CD14-positive monocyte (primary cell): ENCODE measurements around the gene ZNF318. TPM values are rescaled to one million over a fixed set of nuclear protein-coding genes. Genes with fewer than 3 reads are reported as not detected.
A peak's percentile ranks its signal among the peaks of the same experiment; 100 is the strongest.

Experiments
- DNase-seq, 3 donors: peaks; one replicate each; pipeline ENCODE4 v3.0.0-alpha.2; 2011 to 2022
- H2AFZ ChIP-seq: 2 replicates; pipeline ENCODE4 v1.6.0; 2012; ENCODE audit warnings: mild to moderate bottlenecking, low read depth, low read length, inconsistent platforms; ENCODE audit not compliant: insufficient read depth, poor library complexity, severe bottlenecking
- H3K27ac ChIP-seq, 2 donors: 1 replicate in 1 of 2; 2 replicates in 1 of 2; pipeline ENCODE4 v1.5.1; 2012 to 2013; ENCODE audit warnings: low read length in 2 of 2, control low read depth in 1 of 2, inconsistent platforms in 1 of 2, low read depth in 1 of 2, mild to moderate bottlenecking in 1 of 2
- H3K27me3 ChIP-seq, 2 donors: one replicate each; pipeline versions ENCODE4 v1.6.0 to v1.6.1; 2011 to 2013; ENCODE audit warnings: low read length in 2 of 2; ENCODE audit not compliant: control insufficient read depth in 2 of 2, insufficient read depth in 2 of 2
- H3K36me3 ChIP-seq, 2 donors: replicated peaks in 1 of 2; 1 replicate in 1 of 2; 2 replicates in 1 of 2; pipeline versions ENCODE4 v1.5.1 to v1.6.1; 2012 to 2013; ENCODE audit warnings: low read length in 2 of 2, control low read depth in 1 of 2, inconsistent platforms in 1 of 2, mild to moderate bottlenecking in 1 of 2; ENCODE audit not compliant: insufficient read depth in 2 of 2, control insufficient read depth in 1 of 2
- H3K4me1 ChIP-seq, 2 donors: 1 replicate in 1 of 2; 2 replicates in 1 of 2; pipeline versions ENCODE4 v1.5.1 to v1.6.1; 2012 to 2013; ENCODE audit warnings: low read length in 2 of 2, control low read depth in 1 of 2, inconsistent platforms in 1 of 2, mild to moderate bottlenecking in 1 of 2, moderate library complexity in 1 of 2; ENCODE audit not compliant: insufficient read depth in 2 of 2, control insufficient read depth in 1 of 2
- H3K4me2 ChIP-seq: replicated peaks from 2 replicates; pipeline ENCODE3; 2012; ENCODE audit warnings: low read length, moderate library complexity, mild to moderate bottlenecking; ENCODE audit not compliant: poor library complexity, severe bottlenecking; ENCODE audit errors: extremely low read depth
- H3K4me3 ChIP-seq, 3 experiments: fragments of 200-600 bp in 1 of 3; sonication (generic) in 1 of 3; replicated peaks in 1 of 3; 1 replicate in 2 of 3; 2 replicates in 1 of 3; pipeline ENCODE4 v1.5.1; 2011 to 2013; ENCODE audit warnings: low read length in 3 of 3, mild to moderate bottlenecking in 3 of 3, control low read depth in 2 of 3, low read depth in 2 of 3, inconsistent platforms in 1 of 3, moderate library complexity in 1 of 3
- H3K79me2 ChIP-seq: 2 replicates; pipeline ENCODE4 v1.6.0; 2012; ENCODE audit warnings: mild to moderate bottlenecking, control low read depth, inconsistent platforms, low read length, moderate library complexity; ENCODE audit not compliant: insufficient read depth
- H3K9ac ChIP-seq: 2 replicates; pipeline ENCODE4 v1.6.0; 2017; ENCODE audit warnings: low read length, mild to moderate bottlenecking; ENCODE audit not compliant: insufficient read depth, poor library complexity, severe bottlenecking
- H3K9me3 ChIP-seq, 2 donors: replicated peaks in 1 of 2; 1 replicate in 1 of 2; 2 replicates in 1 of 2; pipeline versions ENCODE4 v1.5.1 to v1.6.1; 2012 to 2013; ENCODE audit warnings: low read length in 2 of 2, control low read depth in 1 of 2; ENCODE audit not compliant: control insufficient read depth in 1 of 2, insufficient read depth in 1 of 2
- H4K20me1 ChIP-seq: 2 replicates; pipeline ENCODE4 v1.6.0; 2012; ENCODE audit warnings: mild to moderate bottlenecking, low read length, control low read depth, moderate library complexity; ENCODE audit not compliant: insufficient read depth
- H3K27ac Mint-ChIP-seq, 7 donors: one replicate each; pipeline ENCODE4 v1.8.0; 2020; ENCODE audit warnings: mild to moderate bottlenecking in 7 of 7, mixed read lengths in 7 of 7, moderate library complexity in 6 of 7, inconsistent platforms in 2 of 7
- H3K27me3 Mint-ChIP-seq, 3 donors: one replicate each; pipeline ENCODE4 v1.8.0; 2021 to 2022; ENCODE audit warnings: low read depth in 3 of 3, mild to moderate bottlenecking in 3 of 3, mixed read lengths in 3 of 3, moderate library complexity in 3 of 3, inconsistent platforms in 1 of 3
- H3K36me3 Mint-ChIP-seq, 2 donors: one replicate each; pipeline ENCODE4 v1.8.0; 2020; ENCODE audit warnings: mixed read lengths in 2 of 2, inconsistent platforms in 1 of 2, mild to moderate bottlenecking in 1 of 2
- H3K4me1 Mint-ChIP-seq: one replicate; pipeline ENCODE4 v1.8.0; 2020; ENCODE audit warnings: mild to moderate bottlenecking, mixed read lengths
- H3K4me3 Mint-ChIP-seq, 2 donors: one replicate each; pipeline ENCODE4 v1.8.0; 2020; ENCODE audit warnings: mild to moderate bottlenecking in 2 of 2, mixed read lengths in 2 of 2, moderate library complexity in 1 of 2
- H3K9me3 Mint-ChIP-seq, 7 donors: one replicate each; pipeline ENCODE4 v1.8.0; 2020 to 2022; ENCODE audit warnings: mixed read lengths in 7 of 7, mild to moderate bottlenecking in 6 of 7, moderate library complexity in 6 of 7, inconsistent platforms in 2 of 7
- CTCF ChIP-seq: fragments of 200-600 bp; IDR thresholded peaks from one replicate; pipeline ENCODE4 v1.8.0; 2022; ENCODE audit warnings: antibody characterized with exemption, mild to moderate bottlenecking
- WGBS: methylation state at CpG from one replicate; pipeline ENCODE4 v1.1.5; 2013; ENCODE audit warnings: missing lambda C conversion rate; ENCODE audit not compliant: insufficient coverage; 5-methylcytosine and 5-hydroxymethylcytosine counted together
- intact Hi-C, 2 donors: fragments of 100-400 bp; cut with micrococcal nuclease; formaldehyde crosslinking; loops; one replicate each; pipeline versions ENCODE4 v1.15.0 to v1.15.1; 2023
- polyA plus RNA-seq, 3 donors: library from polyadenylated mRNA; depleted of rRNA in 1 of 3; unstranded in 2 of 3; stranded (reverse) in 1 of 3; fragments of 300-500 nt in 2 of 3; fragments of >200 nt in 1 of 3; fragmentation: Illumina TruSeq in 2 of 3; gene quantifications; 1 replicate in 2 of 3; 2 replicates in 1 of 3; pipeline ENCODE4 v1.2.3, GENCODE V29; 2012 to 2021

ZNF318 gene
- polyA plus RNA-seq, 3 donors, result 3.2 to 19.4 (median 3.6) TPM

- Mint-ChIP-seq H3K4me3 (no peak within 1 kb of the TSS), H3K27me3 (peaks cover 7 to 18% (median 11%) of the 10 kb centered on the region in 3 donors), H3K27ac (peak within 1 kb of the TSS in 1 of 7 donors; percentile 46), H3K9me3 (peaks cover 0 to 2% (median 0%) of the 10 kb centered on the region in 7 donors), H3K4me1 (peaks cover 4% of the 10 kb centered on the region), H3K36me3 (no peaks in the 10 kb centered on the region)
- H3K9me3 ChIP-seq, result no peaks in the 10 kb centered on the region
- no peaks in the 10 kb centered on the region for H3K36me3 ChIP-seq
- H3K4me2 ChIP-seq, result no peak within 1 kb of the TSS
- 87% methylated on average over 10 of the region's 10 CpGs for WGBS
- no peak within 1 kb of the TSS for H3K4me3 ChIP-seq
- no peaks in the 10 kb centered on the region for H4K20me1 ChIP-seq
- H3K9ac ChIP-seq, result no peak within 1 kb of the TSS
- peaks cover 0 to 3% of the 10 kb centered on the region in 2 donors for H3K27me3 ChIP-seq
- TF ChIP-seq CTCF, result no peak
- no peak for DNase-seq
- intact Hi-C loops, result no loop called here
- H3K27ac ChIP-seq, result no peak within 1 kb of the TSS
- H2AFZ ChIP-seq, result no peak within 1 kb of the TSS
- no peaks in the 10 kb centered on the region for H3K4me1 ChIP-seq
- H3K79me2 ChIP-seq, result no peaks in the 10 kb centered on the region
Observed at GRCh38 chr6:43297644-43298564, 71.5 kb downstream of the ZNF318 start, which contains the start of gene SLC22A7. SLC22A7 (plus strand) TSS chr6:43298260; CDS start chr6:43298359, 99 bp downstream.

DNA sequence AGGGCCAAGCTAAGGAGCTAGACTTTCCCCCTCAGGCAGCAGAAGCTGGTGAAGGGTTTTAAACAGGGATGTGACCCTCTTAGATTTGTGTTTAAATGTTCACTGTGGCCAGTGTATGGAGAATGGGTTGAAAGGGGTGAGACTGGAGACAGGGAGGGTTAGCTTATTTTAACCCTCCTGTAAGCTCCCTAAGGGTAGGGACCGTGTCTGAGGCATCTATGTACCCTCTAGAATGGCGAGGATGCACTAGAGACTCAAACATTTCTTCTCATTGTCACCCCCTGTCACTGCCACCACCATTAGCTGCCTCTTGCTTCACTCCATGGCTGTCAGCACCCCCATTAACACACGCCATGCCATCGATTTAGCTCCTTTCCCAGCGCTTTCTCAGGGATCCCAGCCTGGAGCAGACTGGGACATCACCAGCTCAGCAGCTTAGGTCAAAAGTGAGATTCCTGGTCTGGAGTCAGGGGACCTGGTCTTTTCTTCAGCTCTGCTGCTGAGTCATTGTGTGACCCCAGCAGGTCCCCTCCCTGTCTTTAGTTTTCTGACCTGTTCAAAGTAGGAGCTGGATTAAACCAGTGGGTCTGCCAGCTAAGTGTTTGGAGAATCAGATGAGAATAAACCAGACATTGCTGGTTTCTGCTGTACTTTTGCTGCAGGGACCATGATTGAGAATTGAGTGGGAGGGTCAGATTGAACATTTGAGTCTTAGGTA, 72.5 kb downstream of the ZNF318 start:
- H3K4me1 ChIP-seq, result no peaks in the 10 kb centered on the region
- peaks cover 4% of the 10 kb centered on the region for H3K4me1 Mint-ChIP-seq
- no peak overlapping the region for H3K4me3 Mint-ChIP-seq
- intact Hi-C loops, result no loop called here
- H3K27me3 ChIP-seq, result peaks cover 0 to 3% of the 10 kb centered on the region in 2 donors
- H3K79me2 ChIP-seq, result no peaks in the 10 kb centered on the region
- no peaks in the 10 kb centered on the region for H4K20me1 ChIP-seq
- no peak overlapping the region for H3K4me3 ChIP-seq
- H3K36me3 Mint-ChIP-seq, result no peaks in the 10 kb centered on the region
- TF ChIP-seq CTCF, result no peak
- no peaks in the 10 kb centered on the region for H3K9me3 ChIP-seq
- WGBS, result 95% methylated on average over 4 of the region's 5 CpGs
- no peak overlapping the region for H3K4me2 ChIP-seq
- no peaks in the 10 kb centered on the region for H3K36me3 ChIP-seq
- peaks cover 0 to 2% (median 0%) of the 10 kb centered on the region in 7 donors for H3K9me3 Mint-ChIP-seq
- H3K27me3 Mint-ChIP-seq, result peaks cover 7 to 21% (median 11%) of the 10 kb centered on the region in 3 donors
- no peak for DNase-seq
- no peak overlapping the region for H3K27ac ChIP-seq
- no peak overlapping the region for H2AFZ ChIP-seq
- no peak overlapping the region for H3K9ac ChIP-seq
- H3K27ac Mint-ChIP-seq, result no peak overlapping the region
